NCI-H2196 (cell line): ENCODE results near the gene TCF7L2.
"Not testable (repeated sequence)": the region's sequence is repeated elsewhere in the genome, so short reads cannot be mapped to it uniquely, and the experiment has no call there.

Source experiments
- DNase-seq: peaks from one replicate; lab custom pipeline; 2025; ENCODE audit not compliant: unreplicated experiment; lab: John Stamatoyannopoulos, UW

Gene TCF7L2

GRCh38 chr10:113089551-113089950 lies 139.5 kb downstream of the TCF7L2 start:
- no peak for DNase-seq

DNA sequence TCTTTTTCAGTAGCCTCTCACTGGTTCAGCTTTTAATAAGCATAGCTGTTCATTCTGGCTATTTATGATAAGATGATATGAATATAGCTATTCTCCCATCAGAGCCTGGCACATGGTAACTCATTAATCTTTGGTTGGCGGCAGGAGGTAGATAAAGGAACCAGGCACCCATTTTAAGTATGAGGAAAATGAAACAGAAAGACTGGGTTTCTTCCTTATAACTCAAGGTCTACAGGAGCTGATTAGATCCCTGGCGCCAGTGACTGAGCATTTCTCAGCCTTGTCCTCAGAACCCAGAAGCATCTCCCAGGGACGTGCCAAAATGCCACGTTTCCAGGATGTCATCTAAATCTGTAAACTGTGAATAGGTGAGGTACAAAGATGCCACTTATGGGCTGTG lies 141.9 kb downstream of the TCF7L2 start:
- DNase-seq = no peak

GRCh38 chr10:113093188-113094113 lies 143.4 kb downstream of the TCF7L2 start:
- no peak for DNase-seq

DNA sequence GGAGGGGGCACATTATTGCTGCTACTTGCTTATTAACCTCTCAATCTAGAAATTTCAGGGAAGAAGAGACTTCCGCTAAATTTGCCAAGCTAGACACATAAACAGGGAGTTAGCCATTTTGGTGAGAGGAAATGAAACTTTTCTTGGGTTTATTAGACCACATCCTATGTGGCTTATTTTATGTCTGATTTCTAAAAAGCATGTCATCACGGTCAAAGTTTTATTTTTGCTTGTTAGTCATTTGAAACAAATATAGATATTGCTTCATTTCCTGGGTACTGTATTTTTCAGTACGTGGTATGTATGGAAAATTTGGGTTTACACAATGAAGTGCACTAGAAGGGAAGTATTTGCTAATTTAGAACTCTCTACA lies 144.1 kb downstream of the TCF7L2 start:
- no peak for DNase-seq

- DNase-seq = no peak
Observed at GRCh38 chr10:113095419-113096127, 145.5 kb downstream of the TCF7L2 start.

- DNase-seq = no peak
Observed at GRCh38 chr10:113096128-113096996, 146.3 kb downstream of the TCF7L2 start.

GRCh38 chr10:113097036-113097435 lies 147.0 kb downstream of the TCF7L2 start:
- DNase-seq = no peak

- DNase-seq = peak; percentile 36
Observed at GRCh38 chr10:113099431-113100183, 149.6 kb downstream of the TCF7L2 start.

DNA sequence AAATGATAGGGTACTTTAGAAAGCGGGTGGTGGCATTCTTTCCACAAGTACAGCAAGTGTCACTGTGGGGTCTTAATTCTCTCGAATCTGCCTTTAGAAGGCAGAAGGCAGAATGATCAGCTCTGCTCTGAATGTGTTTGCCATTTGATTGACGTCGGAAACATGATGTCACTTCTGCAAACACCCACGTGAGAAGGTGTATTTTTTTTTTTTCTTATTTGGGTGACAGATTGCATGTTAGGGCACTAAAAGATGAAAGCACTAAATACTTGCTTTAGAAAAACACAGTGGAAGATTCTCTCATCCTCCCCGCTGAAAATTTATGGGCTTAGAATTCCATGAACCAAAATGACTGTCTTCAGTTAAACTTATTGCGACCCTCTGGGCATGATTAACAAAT lies 150.2 kb downstream of the TCF7L2 start:
- DNase-seq = no peak

GRCh38 chr10:113103131-113103840 lies 153.2 kb downstream of the TCF7L2 start:
- no peak for DNase-seq

- no peak for DNase-seq
Observed at GRCh38 chr10:113104047-113104446, 154.0 kb downstream of the TCF7L2 start.

DNA sequence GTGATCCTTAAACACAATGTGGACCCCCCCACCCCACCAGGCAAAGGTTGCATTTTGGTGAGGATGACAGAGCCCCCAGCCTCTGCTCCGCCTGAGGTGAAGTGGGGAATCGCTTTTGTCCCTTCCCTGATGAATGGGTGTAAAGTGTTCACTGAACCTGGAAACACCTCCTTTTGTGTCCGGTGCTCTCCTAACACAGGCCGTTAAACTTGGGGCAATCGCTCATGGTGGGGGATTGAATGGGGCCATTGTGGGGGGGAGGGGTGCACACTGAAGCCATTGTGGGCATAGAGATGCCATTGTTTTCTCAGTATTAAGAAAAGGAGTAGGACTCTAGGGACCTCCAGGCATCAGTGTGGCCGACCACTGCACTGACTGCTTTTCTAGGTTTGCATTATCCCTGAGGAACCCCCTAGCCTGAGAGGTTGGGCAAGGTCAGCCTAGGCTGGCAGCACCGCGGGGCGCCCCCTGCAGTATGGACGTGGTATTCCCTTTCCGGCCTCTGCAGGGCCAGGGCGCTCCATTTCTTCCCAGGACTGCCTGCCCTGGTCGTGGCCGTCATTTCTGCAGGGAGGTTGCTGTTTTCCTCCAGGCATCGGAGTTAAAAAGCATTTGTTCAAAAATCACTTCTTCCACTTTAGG lies 158.3 kb downstream of the TCF7L2 start:
- no peak for DNase-seq

GRCh38 chr10:113108948-113109347 lies 158.9 kb downstream of the TCF7L2 start:
- DNase-seq = no peak

DNA sequence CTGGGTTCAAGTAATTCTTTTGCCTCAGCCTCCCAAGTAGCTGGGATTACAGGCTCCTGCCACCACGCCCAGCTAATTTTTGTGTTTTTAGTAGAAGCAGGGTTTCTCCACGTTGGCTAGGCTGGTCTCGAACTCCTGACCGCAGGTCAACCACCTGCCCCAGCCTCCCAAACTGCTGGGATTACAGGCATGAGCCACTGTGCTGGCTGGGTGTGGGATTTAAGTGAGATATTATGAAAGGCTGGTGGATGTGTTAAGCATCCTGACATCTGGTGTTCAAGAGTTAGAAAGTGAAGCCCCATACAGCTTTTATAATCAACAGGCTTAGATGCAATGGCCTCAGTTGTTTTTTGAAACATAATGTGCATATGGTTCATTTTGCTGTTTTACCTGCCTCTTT lies 159.4 kb downstream of the TCF7L2 start:
- not testable (repeated sequence) for DNase-seq

DNA sequence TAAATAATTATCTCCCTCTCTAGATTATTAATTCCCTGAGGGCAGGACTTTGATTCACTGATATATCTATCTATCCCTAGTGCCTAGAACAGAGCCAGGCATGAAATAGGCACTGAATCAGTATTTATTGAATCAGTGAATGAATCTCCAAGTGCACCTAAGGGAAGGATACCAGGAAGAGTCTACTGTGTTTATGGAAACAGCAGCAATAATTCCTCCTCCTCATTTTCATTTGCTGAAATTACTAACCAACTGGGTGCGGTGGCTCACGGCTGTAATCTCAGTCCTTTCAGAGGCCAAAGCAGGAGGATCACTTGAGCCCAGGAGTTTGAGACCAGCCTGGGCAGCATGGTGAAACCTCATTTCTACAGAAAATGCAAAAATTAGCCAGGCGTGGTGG lies 161.2 kb downstream of the TCF7L2 start:
- DNase-seq = no peak

DNA sequence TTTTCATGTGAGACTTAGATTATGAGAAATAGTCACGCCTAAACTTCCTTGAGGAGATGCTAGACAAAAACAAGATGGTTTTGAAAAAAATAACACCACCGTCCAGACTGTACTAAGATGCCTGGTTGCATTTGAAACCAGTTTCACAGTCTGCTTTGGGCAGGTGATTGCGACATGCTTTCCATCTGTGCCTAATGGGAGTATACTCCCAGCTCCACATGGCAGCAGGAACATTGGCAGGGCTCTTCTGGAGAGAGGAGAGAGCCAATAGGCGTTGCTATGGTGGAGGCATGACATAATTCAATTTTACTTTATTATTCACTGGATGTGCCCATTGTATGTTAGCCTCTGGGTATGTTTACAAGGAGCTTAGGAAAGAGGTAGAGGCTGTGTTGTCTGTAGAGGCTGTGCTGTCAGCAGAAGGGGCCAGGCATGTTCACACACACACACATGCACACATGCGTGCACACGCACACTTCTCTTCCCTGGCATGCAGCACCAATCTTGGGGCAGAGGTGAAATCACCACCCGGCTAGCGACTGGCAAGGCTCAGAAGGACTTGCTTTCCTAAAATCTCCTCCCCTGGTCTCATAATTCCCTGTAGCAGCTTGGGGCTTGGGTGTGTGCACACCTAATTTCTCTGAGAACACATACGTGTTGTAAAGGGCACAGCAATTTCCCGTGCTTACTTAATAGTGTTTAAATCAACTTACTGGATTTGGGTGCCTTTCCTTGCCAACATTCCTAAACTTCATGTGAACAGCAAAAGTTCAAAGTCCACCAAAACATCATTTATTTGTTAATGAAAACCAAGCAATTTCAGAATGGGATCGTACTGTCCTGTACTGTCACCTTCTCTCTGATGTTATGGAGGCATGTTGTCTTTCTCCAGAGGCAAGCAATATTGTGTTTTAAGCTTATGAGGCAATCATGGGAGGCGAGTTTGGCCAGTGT lies 162.1 kb downstream of the TCF7L2 start:
- DNase-seq = peak; percentile 6

DNA sequence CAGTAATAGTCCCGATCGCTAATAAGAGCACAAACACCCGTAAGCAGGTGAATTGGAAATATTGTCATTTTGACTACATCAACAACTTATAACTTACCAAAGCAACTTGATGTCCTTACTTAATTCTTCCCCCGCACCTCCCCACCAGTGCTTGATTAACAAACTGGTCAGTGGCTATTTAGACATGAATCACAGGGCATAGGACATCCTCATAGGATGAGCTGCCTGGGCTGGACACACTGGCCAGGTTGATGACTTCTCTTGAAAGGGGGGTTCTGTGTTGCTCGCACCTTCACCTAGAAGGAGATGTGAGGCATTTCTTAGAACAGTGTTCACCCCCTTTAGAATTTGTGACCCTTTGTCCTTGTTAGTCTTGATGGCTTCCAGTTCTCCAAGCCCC lies 163.2 kb downstream of the TCF7L2 start:
- no peak for DNase-seq

DNA sequence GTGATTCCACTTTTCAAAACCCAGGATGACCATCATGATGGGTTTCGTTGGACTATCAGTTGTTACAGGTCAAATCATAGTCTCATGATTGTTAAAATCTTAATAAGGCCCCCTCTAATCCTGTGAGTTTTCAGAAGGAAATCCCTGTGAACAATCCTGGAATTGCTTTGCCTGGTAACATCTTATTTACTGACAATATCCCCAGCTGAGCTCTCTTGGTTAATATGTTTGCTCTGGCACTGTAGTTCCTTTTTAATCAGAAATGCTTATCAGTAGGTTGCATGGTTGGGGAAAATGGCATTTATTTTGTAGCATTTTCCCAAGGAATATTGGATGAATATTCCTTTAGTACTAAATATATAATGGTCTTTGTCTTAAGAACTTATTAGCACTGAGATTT lies 163.9 kb downstream of the TCF7L2 start:
- DNase-seq = no peak
